ENCODE measurements around the gene MMAB.

MMAB gene

DNA sequence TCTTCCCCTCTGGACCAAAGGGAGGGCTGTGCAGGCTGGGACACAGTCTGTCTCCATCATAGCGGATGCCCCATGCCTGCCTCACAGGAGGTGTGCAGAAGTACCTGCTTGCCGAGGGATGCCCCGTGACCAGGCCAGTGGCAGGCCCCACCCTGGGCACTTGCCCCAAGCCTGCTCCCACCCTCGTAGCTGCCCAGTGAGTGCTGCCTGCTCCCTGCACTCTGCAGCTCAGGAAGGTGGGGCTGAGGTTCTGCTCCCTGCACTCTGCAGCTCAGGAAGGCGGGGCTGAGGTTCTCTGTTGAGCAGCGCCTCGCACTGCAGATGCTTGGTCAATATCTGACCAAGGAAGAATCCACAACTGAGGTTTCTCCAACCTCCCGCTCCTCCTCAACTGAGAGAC lies 6.9 kb downstream of the MMAB start:
- in situ Hi-C loops (cut with MboI; ENCODE audit: low pct_unique_long_range_greater_than_20kb, low sequenced_read_pairs): no loop called here
- DNase-seq: no peak

DNA sequence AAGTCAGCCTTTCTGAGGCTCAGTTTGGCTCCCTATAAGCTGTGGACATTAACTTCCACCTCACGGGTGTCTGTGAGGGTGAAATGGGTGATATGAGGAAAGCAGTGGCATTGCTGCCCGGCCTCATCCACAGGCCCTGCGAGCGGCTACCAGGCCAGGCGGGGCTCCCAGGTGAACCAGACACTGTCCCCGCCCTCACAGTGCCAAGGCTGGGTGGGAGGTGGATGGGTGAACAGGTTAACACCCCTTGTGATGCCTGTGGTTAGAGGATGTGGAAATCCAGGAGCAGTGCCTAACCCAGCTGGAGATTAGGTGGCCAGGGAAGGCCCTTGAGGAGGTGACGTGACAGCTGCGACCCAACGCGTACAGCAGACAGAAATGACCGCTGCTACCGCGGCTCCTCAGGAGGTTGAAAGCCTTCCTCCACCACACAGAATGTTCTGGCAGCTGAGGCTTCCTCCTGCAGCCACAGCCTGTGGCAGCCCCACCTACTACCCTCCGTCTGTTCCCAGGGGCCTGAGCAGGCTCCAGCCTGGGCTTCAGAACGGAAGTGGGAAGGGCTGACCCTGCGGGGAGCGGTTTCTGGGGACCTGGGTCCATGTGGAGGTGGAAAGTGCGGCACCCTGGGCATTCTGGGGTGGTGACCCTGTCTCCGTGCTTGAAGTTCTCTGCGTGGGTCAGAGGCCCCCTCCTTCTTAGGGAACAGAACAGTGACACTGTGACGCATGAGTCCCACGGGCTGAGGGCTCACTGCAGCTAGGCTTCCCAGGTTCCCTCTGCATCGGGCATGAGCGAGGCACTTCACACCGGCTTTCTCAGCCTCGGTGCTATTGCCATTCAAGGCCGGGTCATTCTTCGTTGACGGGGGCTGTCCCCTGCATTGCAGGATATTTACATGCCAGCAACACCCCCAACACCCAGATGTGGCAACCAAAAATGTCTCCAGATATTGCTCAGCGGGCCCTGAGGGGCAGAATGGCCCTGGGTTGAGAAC lies 9.7 kb downstream of the MMAB start:
- no peak for DNase-seq
- in situ Hi-C loops (cut with MboI; ENCODE audit: low pct_unique_long_range_greater_than_20kb, low sequenced_read_pairs): no loop called here

DNA sequence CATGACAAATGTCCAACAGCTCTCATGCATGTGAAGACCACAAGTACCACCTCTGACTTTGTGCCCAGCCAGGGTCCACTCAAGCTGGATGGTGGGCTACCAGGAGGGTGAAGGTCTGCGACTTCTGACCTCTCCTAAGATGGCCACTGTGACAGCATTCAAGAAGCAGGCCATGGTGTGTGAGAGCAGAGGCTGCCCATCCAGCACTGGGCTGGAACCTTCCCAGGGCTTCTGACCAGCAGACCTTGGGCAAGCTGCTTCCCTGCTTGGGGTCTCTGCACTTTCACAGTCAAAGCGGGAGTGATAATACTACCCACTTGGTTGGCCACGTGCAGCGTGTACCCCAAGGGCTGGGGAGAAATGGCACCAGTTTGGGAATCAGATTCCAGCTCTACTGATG lies 10.4 kb downstream of the MMAB start:
- in situ Hi-C loops (cut with MboI; ENCODE audit: low pct_unique_long_range_greater_than_20kb, low sequenced_read_pairs): no loop called here

DNA sequence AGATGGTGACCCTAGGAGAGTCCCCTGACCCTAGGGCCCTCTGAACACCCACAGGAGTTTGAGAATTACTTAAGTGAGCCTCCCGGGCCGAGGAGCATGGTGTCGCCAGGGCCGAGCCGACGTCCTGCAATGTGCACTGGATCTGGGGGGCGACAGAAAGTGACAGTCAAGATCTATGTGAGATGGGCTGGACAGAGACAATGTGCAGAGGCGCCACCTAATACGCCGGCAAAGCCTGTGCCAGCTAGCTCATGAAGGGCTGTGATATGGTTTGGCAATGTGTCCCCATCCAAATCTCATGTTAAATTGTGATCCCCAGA lies 11.6 kb downstream of the MMAB start:
- in situ Hi-C loops (cut with MboI; ENCODE audit: low pct_unique_long_range_greater_than_20kb, low sequenced_read_pairs): no loop called here
- DNase-seq: no peak

More for the DNA sequence above, 10.4 kb downstream of the MMAB start:
- no peak for DNase-seq

DNA sequence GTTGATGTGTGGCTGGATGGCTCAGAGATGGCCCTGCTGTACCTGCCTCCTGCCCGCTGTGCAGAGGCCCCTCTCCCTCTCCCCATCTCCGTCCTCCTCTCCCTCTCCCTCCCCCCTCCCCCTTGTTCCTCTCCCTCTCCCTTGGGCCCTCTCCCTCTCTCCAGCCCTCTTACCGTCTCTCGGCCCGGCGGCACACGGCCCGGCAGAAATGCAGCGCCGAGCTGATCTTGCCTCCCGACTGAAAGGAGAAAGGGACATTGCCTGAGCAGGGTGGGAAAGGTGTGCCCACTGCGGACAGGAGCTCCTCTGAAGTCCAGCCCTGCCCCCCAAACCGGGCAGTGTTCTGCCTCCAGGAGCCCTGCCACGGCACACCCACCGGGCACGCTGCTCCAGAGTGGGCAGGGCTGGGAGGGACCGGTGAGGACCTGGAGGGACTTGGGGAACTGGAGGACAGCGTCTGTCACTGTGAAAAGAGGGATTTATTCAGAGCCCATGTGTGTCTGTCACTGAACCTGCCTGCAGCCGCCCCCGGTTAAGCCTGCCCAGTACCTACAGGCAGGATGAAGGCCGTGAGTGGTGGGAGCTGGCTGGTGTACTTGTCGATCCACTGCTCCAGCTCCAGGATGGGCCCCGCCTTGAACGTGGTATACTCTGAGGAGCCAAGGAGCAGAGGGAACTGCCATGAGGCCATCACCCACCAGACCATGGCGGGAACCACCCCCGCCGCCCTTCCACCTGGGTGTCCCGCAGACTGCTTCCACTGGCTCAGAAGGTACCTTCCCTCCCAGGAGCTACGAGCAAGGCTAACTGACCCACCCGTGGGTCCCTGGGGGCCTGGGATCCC lies 12.2 kb downstream of the MMAB start:
- DNase-seq: no peak
- in situ Hi-C loops (cut with MboI; ENCODE audit: low pct_unique_long_range_greater_than_20kb, low sequenced_read_pairs): no loop called here

DNA sequence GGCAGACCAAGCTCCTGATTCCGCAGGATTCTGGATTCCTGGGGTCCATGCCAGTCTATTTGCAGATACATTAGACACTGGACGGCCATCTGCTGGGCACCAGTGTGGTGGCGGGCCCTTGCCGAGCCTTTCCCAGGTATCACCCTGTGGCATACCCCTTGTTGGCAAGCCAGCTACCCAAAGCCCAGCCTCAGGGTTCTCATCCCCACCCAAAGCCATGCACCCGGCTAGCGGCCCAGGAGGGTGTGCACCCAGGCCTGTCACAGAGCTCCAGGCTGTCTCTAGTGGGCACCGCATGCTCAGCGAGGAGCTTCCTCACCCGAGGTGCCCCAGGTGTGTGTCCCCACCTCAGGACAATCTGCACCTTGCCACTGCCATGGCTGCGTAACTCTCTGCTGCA lies 13.7 kb downstream of the MMAB start:
- in situ Hi-C loops (cut with MboI; ENCODE audit: low pct_unique_long_range_greater_than_20kb, low sequenced_read_pairs): no loop called here
- DNase-seq: no peak

DNA sequence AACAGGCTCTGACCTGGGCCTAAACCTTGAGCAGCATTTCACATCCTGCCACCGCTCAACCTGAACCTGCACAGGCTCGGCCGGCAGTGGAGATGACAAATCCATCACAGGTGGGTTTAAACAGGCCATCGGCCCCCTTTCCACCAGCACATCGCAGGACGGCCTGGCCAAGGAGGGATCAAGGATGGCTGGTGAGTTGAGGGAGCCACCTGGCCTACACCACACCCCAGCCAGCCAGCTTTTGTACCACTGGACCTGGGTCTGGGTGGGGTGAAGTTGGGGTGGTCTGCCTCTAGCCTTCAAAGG lies 14.2 kb downstream of the MMAB start:
- in situ Hi-C loops (cut with MboI; ENCODE audit: low pct_unique_long_range_greater_than_20kb, low sequenced_read_pairs): no loop called here
- no peak for DNase-seq

DNA sequence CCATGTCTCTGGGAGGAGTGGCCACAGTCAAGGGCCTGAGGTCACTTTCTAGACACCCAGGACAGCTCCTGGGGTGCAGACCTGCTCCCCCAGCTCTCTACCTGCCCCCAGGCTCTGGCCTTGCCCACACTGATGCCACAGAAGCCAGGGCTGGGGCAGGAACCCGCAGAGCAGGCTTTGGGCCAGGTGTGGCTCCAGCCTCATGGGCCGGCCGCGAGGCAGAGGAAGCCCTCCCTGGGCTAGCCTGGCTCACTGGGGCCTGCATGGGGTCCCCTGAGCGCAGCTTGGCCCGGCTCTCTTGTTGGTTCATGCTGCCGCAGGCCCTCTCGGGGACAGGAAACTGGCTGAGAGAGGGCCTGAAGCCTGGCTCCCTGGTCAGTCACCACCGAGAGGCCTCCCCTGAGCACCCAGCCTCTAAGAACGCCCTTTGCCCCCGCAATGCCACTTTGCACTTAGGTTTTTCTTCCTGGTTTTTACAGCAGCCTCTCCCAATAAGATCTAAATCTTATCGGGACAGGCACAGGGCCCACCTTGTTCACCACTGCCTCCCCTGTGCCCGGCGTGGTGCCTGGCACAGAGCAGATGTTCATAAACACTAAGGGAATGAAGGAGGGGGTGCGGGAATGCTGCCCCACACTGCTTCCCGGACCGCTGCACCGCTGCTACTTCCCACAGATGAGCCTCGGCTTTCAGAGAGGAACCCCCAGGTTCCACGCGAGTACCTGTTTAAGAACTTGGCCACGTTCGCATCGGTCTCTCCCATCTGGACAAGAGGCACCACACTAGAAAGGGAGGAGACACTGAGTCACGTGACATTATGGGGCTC lies 14.7 kb downstream of the MMAB start:
- in situ Hi-C loops (cut with MboI; ENCODE audit: low pct_unique_long_range_greater_than_20kb, low sequenced_read_pairs): no loop called here
- no peak for DNase-seq

DNA sequence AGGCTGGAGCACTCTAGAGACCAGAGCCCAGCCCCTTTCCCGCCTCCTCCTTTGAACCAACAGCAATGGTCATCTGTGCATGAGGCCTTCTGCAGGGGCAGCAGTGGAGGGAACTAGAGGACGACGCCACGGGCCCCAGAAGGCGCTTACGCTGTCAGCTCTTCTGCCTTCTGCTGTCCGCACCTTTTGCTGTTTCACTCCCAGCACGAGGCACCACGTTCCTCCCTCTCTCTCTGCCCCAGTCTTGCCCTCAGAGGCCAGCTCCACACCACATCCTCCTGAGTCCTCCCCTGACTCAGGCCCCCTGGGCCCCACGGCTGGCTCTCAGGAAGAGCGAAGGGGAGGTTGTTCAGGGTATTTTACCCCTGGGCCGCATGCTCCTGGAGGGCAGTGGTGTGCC lies 15.5 kb downstream of the MMAB start:
- no peak for DNase-seq
- in situ Hi-C loops (cut with MboI; ENCODE audit: low pct_unique_long_range_greater_than_20kb, low sequenced_read_pairs): no loop called here

DNA sequence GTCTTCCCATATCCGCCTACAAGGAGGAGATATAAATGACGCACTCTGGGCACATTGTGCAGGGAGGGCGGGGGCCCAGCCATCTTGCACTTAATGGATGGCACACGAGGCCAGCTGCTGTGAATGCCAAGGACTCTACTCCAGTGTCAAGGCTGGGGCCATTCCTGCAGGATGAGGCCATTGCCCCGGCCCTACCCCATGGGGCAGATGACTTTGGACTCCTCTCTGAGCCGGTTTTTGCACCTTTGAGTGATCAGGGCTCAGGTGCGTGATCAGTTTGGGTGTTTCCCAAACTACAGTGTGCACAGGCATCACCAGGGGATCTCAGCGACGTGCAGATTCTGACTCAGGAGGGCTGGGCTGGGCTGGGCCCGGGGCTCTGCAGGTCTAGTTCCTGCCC lies 16.1 kb downstream of the MMAB start:
- in situ Hi-C loops (cut with MboI; ENCODE audit: low pct_unique_long_range_greater_than_20kb, low sequenced_read_pairs): no loop called here
- DNase-seq: no peak

DNA sequence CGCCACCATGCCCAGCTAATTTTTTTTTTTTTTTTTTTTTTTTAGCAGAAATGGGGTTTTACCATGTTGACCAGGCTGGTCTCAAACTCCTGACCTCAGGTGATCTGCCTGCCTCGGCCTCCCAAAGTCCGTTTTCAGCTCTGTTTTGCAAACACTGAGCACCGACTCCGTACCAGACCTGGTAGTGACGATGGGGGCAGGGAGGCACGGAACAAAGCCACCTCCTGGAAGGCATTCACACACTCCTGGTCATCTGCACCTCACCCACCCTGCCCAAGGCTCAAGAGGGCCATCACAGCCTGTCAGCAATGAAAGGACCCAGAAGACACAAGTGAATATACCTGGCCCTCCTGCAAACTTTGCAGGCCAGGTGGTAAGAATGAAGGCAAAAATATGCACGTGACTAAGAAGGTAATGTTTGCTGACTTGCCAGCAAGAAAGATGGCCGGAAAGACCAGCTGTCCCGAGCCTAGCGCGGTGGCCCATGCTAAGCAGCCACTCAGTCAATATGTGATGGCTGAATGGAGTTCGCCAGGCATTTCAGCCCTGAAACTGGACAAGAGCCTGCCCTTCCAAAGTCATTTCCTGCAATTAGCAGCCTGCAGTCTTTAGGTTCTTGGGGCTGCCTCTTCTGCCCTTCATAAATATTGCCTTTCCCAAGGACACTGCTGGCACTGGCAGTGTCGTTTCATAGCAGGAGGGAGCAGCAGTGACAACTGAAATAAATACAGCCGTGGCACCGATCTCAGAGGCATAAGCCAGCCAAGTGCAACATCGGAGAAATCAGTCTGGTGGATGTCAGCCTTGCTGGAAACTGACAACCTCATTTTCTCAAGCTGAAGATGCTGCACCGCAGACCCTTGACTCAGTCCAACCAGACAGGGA lies 17.6 kb downstream of the MMAB start:
- no peak for DNase-seq

DNA sequence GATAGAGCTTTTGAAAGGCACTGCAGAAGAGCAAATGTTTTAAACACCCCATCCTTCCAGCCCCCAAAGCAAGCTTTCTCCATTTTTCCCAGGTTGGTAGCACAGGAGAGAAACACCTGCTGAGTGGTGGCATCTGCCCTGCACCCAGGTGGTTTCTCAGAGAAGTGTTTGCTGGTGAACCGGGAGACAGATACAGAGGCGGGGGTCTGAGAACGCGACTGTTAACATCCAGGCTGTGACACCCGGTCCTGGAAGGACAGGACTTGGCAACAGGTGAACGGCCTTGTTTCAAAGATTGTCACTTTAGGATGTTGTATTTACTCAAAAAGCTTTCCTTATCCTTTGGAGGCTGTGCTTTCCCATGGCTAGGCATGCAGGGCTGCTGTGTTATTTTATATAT lies 18.5 kb downstream of the MMAB start:
- no peak for DNase-seq
- in situ Hi-C loops (cut with MboI; ENCODE audit: low pct_unique_long_range_greater_than_20kb, low sequenced_read_pairs): no loop called here

More for the DNA sequence above, 17.6 kb downstream of the MMAB start:
- in situ Hi-C loops (cut with MboI; ENCODE audit: low pct_unique_long_range_greater_than_20kb, low sequenced_read_pairs): no loop called here

DNA sequence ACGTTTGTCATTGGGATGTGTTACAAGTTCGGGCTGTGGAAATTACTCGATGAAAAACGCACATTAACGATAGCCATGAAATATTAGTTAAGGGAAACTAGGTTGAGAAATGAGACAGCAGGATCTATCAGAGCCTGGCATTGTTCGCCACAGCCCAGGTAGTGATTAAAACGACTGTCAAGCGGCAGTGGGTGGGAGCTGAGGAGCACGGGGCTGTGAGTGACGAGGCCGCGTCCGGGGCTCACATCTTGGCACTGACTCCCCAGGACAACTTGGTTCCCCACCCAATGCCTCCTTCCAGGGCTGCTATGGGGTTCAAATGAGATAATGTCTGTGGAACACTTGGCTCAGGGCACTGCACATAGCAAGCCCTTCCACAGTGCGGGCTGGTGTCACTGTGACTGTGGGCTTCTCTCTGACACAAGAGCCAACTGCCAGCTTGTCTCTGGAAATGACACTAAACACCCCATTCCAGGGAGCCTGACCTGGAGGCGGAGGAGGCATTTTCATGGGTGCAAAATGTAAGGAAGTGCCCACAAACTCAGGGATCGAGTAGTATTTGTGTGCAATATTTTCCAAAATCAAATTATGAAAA lies 19.3 kb downstream of the MMAB start:
- in situ Hi-C loops (cut with MboI; ENCODE audit: low pct_unique_long_range_greater_than_20kb, low sequenced_read_pairs): no loop called here

DNA sequence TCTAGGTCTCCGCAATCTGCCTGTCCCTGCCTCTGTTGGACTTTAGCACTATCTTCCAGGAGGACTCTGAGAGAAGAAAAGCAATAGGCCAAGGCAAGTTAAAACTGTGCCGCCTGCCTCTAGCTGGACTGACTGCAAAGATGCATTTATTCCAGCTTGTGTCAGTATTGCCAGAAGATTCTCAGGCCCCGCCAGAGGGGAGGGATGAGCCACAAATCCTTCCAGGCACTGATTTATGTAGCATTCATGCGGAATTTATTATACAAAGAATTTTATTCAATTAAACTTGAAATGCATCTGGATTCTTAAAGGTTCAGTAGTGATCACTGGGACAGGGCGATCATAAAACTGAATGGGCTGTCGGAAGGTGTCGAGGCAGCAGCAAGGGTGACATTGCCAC lies 19.8 kb downstream of the MMAB start:
- no peak for DNase-seq
- in situ Hi-C loops (cut with MboI; ENCODE audit: low pct_unique_long_range_greater_than_20kb, low sequenced_read_pairs): no loop called here

More for the DNA sequence above, 19.3 kb downstream of the MMAB start:
- DNase-seq: no peak

DNA sequence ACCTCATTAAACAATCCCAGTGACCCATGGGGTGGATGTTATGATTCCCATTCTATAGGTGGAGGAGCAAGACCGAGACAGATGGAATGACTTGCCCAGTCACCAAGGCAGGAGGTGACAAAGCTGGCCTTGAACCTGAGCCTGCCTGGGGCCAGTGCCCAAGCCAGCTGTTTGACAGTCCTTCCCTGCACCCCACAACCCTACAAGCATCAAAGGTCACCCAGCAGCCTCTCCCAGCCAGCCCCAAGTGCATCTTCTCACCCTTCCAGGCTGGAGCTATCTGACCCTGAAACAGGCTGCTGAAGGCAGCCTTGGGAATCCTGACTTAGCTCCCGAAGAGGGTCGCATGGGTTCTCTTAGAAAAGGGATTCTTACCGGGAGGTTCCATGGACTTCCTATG lies 20.3 kb downstream of the MMAB start:
- in situ Hi-C loops (cut with MboI; ENCODE audit: low pct_unique_long_range_greater_than_20kb, low sequenced_read_pairs): no loop called here
- DNase-seq: no peak

DNA sequence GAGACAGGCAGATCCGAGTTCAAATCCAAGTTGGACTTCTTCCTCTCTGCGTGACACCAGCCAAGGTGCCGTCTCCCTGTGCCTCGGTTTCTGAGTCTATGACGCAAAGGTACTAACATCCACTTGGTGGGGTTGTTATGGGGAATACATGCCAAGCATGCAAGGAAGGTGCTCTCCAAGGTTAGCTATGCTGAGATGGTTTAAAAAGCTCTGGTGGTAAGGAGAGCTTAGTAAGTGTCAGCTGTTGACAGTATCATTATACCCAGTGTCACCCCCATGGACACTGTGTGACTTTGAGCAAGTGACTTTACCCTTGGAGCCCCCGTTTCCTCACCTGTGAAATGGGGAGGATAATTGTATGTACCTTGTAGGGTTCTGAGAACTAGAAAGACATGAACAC lies 22.2 kb downstream of the MMAB start:
- in situ Hi-C loops (cut with MboI; ENCODE audit: low pct_unique_long_range_greater_than_20kb, low sequenced_read_pairs): no loop called here

DNA sequence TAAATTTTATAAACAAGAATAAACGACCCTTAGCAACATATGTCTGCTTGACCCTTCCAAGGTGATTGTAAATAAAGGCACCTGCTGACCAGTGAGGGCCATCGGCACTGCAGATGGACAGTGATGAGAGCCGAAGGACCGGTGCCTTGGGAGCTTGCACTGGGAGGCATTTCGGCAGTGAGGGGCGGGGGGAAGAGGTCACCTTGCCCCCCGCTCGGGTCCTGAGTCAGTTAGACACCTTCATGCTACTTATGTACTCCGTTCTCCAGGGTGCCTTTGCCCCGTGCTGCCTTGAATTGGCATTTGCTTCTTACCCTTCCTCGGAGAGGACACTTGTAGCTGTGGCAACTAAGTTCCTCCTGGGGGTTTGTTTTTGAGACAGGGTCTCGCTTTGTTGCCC lies 23.0 kb downstream of the MMAB start:
- in situ Hi-C loops (cut with MboI; ENCODE audit: low pct_unique_long_range_greater_than_20kb, low sequenced_read_pairs): no loop called here
- DNase-seq: no peak

More for the DNA sequence above, 22.2 kb downstream of the MMAB start:
- no peak for DNase-seq

DNA sequence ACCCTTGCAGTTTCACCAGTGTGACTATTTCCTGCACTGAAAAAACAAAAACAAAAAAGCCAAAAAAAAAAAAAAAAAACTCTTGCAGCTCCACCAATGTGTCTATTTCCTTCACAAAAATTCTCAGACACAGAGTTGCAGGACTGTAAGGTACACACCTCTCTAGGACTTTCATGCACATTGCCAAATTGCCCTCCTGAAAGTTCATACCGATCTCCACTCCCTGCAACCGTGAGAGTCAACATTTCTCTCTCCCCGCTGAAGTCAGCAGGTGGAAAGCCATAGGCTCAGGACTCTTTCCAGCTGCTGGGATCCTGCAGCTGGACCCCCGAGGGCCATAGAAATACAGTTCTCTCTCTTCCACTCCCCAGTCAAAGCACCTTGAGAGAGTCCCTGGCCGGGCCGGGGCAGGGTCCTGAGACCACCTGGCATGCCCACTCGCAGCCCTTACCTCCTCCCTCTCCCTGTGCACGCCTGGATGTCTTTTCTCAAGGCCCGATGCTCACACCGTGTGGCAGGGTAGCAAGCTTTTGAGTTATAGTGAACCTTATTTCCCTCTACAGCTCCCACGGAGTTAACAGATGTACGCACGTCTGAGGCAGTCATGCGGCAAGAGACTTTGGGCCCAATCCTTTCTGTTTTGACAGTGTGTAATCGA lies 23.6 kb downstream of the MMAB start:
- no peak for DNase-seq
- in situ Hi-C loops (cut with MboI; ENCODE audit: low pct_unique_long_range_greater_than_20kb, low sequenced_read_pairs): no loop called here

All from KBM-7 (cell line).